OCI-LY7 (cell line): Measurements from ENCODE around the gene SERPING1.

Source experiments
- CTCF ChIP-seq: fragments of 200-600 bp; sonication (generic); conservative IDR thresholded peaks from 2 replicates; pipeline ENCODE4 v1.5.1; 2014; ENCODE audit warnings: mild to moderate bottlenecking, antibody characterized with exemption, low read length, moderate library complexity, mixed read lengths
- EZH2phosphoT487 ChIP-seq: fragments of 200-600 bp; sonication (generic); IDR thresholded peaks from 2 replicates; pipeline ENCODE4 v1.6.1; 2018; ENCODE audit warnings: low read depth, borderline replicate concordance, mild to moderate bottlenecking, mixed run types, antibody characterized with exemption, low read length, moderate library complexity, mixed read lengths

- TF ChIP-seq CTCF (no peak), EZH2phosphoT487 (no peak)
Observed at GRCh38 chr11:57601297-57601696, 3.8 kb downstream of the SERPING1 start.
